ENCODE measurements around the gene MC2R. TPM values are rescaled to one million over a fixed set of nuclear protein-coding genes. Genes with fewer than 3 reads are reported as not detected.

Gene MC2R
- total and polyA plus RNA-seq, 10 of the 15 experiments (the other 5 are each of a cell fraction or from before 2014, with no cell fraction given) = 0.15 TPM; not detected in 9

DNA sequence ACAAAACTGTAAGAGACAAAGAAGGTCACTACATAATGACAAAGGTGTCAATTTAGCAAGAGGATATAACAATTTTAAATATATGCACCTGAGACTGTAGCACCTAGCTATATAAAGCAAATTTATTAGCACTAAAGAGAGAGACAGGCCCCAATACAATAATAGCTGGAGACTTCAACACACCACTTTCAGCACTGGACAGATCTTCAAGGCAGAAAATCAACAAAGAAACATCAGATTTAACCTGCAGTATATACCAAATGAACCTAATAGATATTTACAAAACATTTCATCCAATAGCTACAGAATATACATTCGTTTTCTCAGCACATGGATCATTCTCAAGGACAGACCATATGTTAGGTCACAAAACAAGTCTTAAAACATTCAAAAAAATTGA, 14.7 kb downstream of the MC2R start:
- in situ Hi-C loops (cut with MboI) = no loop called here
- no peak overlapping the region for H3K4me3 ChIP-seq
- 0% methylated on average over 1 of the region's 1 CpG for WGBS (ENCODE audit: insufficient coverage, insufficient replicate concordance, low lambda C conversion rate, missing lambda C conversion rate)

More for the DNA sequence above, 14.7 kb downstream of the MC2R start:
- H3K36me3 ChIP-seq (ENCODE audit: control insufficient read depth in 2 of 2, insufficient read depth in 2 of 2, low read length in 1 of 2) = no peaks in the 10 kb centered on the region
- no peak overlapping the region for H3K9ac ChIP-seq (ENCODE audit: control insufficient read depth, insufficient read depth, low read length)
- H3K9me3 ChIP-seq (replicated peaks; ENCODE audit: control insufficient read depth, insufficient read depth, low read length) = no peaks in the 10 kb centered on the region
- intact Hi-C loops (cut with micrococcal nuclease; ENCODE audit: unreplicated experiment) = no loop called here
- ChIA-PET CTCF (no interaction called here), SMC1A (ENCODE audit: uncharacterized antibody, unreplicated experiment) (no interaction called here), RAD21 (ENCODE audit: unreplicated experiment) (no interaction called here), POLR2A (no interaction called here)
- FAIRE-seq (no peak), DNase-seq (ENCODE audit: low read depth, low spot score) (no peak), ATAC-seq (no peak)
- no peaks in the 10 kb centered on the region for H3K79me2 ChIP-seq (ENCODE audit: control insufficient read depth, insufficient read depth, low read length)
- no peak overlapping the region for H3K4me2 ChIP-seq (ENCODE audit: control insufficient read depth, insufficient read depth)
- BruUV-seq (replicated peaks) = no TSS peak
- H2AFZ ChIP-seq (ENCODE audit: control insufficient read depth, low read depth, low read length) = no peak overlapping the region
- TF ChIP-seq NFYA (IDR thresholded peaks at IDR 0.05; ENCODE audit: borderline replicate concordance, low read depth, low read length) (no peak), CEBPB (IDR thresholded peaks at IDR 0.05; ENCODE audit: borderline replicate concordance in 1 of 2, low read depth in 2 of 2, low read length in 2 of 2) (no peak), SIX5 (IDR thresholded peaks at IDR 0.05; ENCODE audit: low read depth, low read length, severe bottlenecking) (no peak), SUPT20H (IDR thresholded peaks at IDR 0.05; ENCODE audit: borderline replicate concordance, control insufficient read depth, low read depth, low read length) (no peak), SP1 (IDR thresholded peaks at IDR 0.05; ENCODE audit: low read depth, low read length) (no peak)
- TF ChIP-seq, protein P1, sequence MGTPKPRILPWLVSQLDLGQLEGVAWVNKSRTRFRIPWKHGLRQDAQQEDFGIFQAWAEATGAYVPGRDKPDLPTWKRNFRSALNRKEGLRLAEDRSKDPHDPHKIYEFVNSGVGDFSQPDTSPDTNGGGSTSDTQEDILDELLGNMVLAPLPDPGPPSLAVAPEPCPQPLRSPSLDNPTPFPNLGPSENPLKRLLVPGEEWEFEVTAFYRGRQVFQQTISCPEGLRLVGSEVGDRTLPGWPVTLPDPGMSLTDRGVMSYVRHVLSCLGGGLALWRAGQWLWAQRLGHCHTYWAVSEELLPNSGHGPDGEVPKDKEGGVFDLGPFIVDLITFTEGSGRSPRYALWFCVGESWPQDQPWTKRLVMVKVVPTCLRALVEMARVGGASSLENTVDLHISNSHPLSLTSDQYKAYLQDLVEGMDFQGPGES (IDR thresholded peaks at IDR 0.05) = no peak
- TF ChIP-seq, protein P2, sequence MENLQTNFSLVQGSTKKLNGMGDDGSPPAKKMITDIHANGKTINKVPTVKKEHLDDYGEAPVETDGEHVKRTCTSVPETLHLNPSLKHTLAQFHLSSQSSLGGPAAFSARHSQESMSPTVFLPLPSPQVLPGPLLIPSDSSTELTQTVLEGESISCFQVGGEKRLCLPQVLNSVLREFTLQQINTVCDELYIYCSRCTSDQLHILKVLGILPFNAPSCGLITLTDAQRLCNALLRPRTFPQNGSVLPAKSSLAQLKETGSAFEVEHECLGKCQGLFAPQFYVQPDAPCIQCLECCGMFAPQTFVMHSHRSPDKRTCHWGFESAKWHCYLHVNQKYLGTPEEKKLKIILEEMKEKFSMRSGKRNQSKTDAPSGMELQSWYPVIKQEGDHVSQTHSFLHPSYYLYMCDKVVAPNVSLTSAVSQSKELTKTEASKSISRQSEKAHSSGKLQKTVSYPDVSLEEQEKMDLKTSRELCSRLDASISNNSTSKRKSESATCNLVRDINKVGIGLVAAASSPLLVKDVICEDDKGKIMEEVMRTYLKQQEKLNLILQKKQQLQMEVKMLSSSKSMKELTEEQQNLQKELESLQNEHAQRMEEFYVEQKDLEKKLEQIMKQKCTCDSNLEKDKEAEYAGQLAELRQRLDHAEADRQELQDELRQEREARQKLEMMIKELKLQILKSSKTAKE (IDR thresholded peaks at IDR 0.05; ENCODE audit: low read depth, poor library complexity, severe bottlenecking) = no peak
- no peaks in the 10 kb centered on the region for H4K20me1 ChIP-seq (ENCODE audit: control insufficient read depth, insufficient read depth)
- H3K27ac ChIP-seq (ENCODE audit: control insufficient read depth, insufficient read depth) = no peak overlapping the region
- H3K27me3 ChIP-seq (replicated peaks in 1 of 2; ENCODE audit: control insufficient read depth in 2 of 2, insufficient read depth in 2 of 2, low read length in 1 of 2) = no peaks in the 10 kb centered on the region
- H3K4me1 ChIP-seq (ENCODE audit: control insufficient read depth, insufficient read depth, low read length) = no peaks in the 10 kb centered on the region

All from GM12878 (cell line).